Mesenchymal stem cell (in vitro differentiated cells and primary cell): ENCODE data around the gene OPA1.

Experiments
- DNase-seq: peaks from one replicate; pipeline ENCODE4 v3.0.0-alpha.2; 2013
- H2AFZ ChIP-seq: one replicate; pipeline ENCODE4 v1.6.1; 2013; ENCODE audit warnings: low read depth, mild to moderate bottlenecking, control low read depth, inconsistent platforms, low read length, moderate library complexity
- H2AK5ac ChIP-seq: 2 replicates; pipeline ENCODE4 v1.6.1; 2013; ENCODE audit warnings: low read length, moderate library complexity, mild to moderate bottlenecking, inconsistent platforms; ENCODE audit not compliant: severe bottlenecking
- H2BK120ac ChIP-seq: one replicate; pipeline ENCODE4 v1.6.1; 2013; ENCODE audit warnings: low read depth, mild to moderate bottlenecking, inconsistent platforms, low read length, moderate library complexity
- H2BK12ac ChIP-seq, 2 experiments: one replicate each; pipeline ENCODE4 v1.6.1; 2013; ENCODE audit warnings: inconsistent platforms in 2 of 2, low read length in 2 of 2, mild to moderate bottlenecking in 2 of 2, moderate library complexity in 2 of 2, control low read depth in 1 of 2
- H2BK15ac ChIP-seq: one replicate; pipeline ENCODE4 v1.6.1; 2013; ENCODE audit warnings: mild to moderate bottlenecking, low read depth, inconsistent platforms; ENCODE audit not compliant: poor library complexity, severe bottlenecking
- H2BK5ac ChIP-seq: 2 replicates; pipeline ENCODE4 v1.6.1; 2013; ENCODE audit warnings: low read depth, mild to moderate bottlenecking, low read length, control low read depth, inconsistent platforms; ENCODE audit not compliant: poor library complexity, severe bottlenecking
- H3K14ac ChIP-seq, 2 experiments: one replicate each; pipeline ENCODE4 v1.6.1; 2013; ENCODE audit warnings: inconsistent platforms in 2 of 2, low read length in 2 of 2, control low read depth in 1 of 2, mild to moderate bottlenecking in 1 of 2, moderate library complexity in 1 of 2
- H3K18ac ChIP-seq, 2 experiments: one replicate each; pipeline ENCODE4 v1.6.1; 2013; ENCODE audit warnings: inconsistent platforms in 2 of 2, low read length in 2 of 2, control low read depth in 1 of 2, low read depth in 1 of 2, mild to moderate bottlenecking in 1 of 2
- H3K23ac ChIP-seq, 2 experiments: one replicate each; pipeline ENCODE4 v1.6.1; 2013; ENCODE audit warnings: inconsistent platforms in 2 of 2, low read length in 2 of 2, mild to moderate bottlenecking in 2 of 2, moderate library complexity in 2 of 2, control low read depth in 1 of 2
- H3K27ac ChIP-seq: 2 replicates; pipeline ENCODE4 v1.5.1; 2013; ENCODE audit warnings: mild to moderate bottlenecking, moderate library complexity, low read length, control low read depth, inconsistent platforms; ENCODE audit not compliant: poor library complexity, severe bottlenecking
- H3K27me3 ChIP-seq, 2 experiments: 2 replicates each; pipeline versions ENCODE4 v1.6.1 to v1.7.0; 2013; ENCODE audit warnings: low read length in 2 of 2, mild to moderate bottlenecking in 2 of 2, moderate library complexity in 2 of 2, control low read depth in 1 of 2, inconsistent platforms in 1 of 2; ENCODE audit not compliant: control insufficient read depth in 1 of 2, insufficient read depth in 1 of 2
- H3K36me3 ChIP-seq, 2 experiments: 2 replicates each; pipeline versions ENCODE4 v1.6.1 to v1.7.0; 2013; ENCODE audit warnings: low read length in 2 of 2, control low read depth in 1 of 2, inconsistent platforms in 1 of 2, low read depth in 1 of 2, mild to moderate bottlenecking in 1 of 2; ENCODE audit not compliant: insufficient read depth in 2 of 2, control insufficient read depth in 1 of 2
- H3K4ac ChIP-seq, 2 experiments: one replicate each; pipeline ENCODE4 v1.6.1; 2013; ENCODE audit warnings: inconsistent platforms in 2 of 2, low read length in 2 of 2, mild to moderate bottlenecking in 2 of 2, moderate library complexity in 2 of 2, control low read depth in 1 of 2, low read depth in 1 of 2
- H3K4me1 ChIP-seq: 2 replicates; pipeline ENCODE4 v1.6.1; 2013; ENCODE audit warnings: low read depth, low read length, control low read depth; ENCODE audit not compliant: control insufficient read depth, insufficient read depth
- H3K4me2 ChIP-seq: 2 replicates; pipeline ENCODE4 v1.6.1; 2013; ENCODE audit warnings: low read length, mild to moderate bottlenecking, inconsistent platforms; ENCODE audit not compliant: poor library complexity, severe bottlenecking
- H3K4me3 ChIP-seq, 2 experiments: 2 replicates each; pipeline versions ENCODE4 v1.5.1 to v1.7.0; 2013; ENCODE audit warnings: low read length in 2 of 2, mild to moderate bottlenecking in 2 of 2, control low read depth in 1 of 2, low read depth in 1 of 2; ENCODE audit not compliant: insufficient read depth in 1 of 2
- H3K79me1 ChIP-seq: replicated peaks from 2 replicates; pipeline ENCODE4 v1.6.1; 2013; ENCODE audit warnings: mild to moderate bottlenecking, control low read depth, low read length, inconsistent platforms; ENCODE audit not compliant: poor library complexity, severe bottlenecking
- H3K9ac ChIP-seq: 2 replicates; pipeline ENCODE4 v1.7.0; 2013; ENCODE audit warnings: mild to moderate bottlenecking, low read length, moderate library complexity
- H3K9me3 ChIP-seq: 2 replicates; pipeline ENCODE4 v1.7.0; 2013; ENCODE audit warnings: mild to moderate bottlenecking, low read length; ENCODE audit not compliant: control insufficient read depth
- H4K8ac ChIP-seq: one replicate; pipeline ENCODE4 v1.6.1; 2013; ENCODE audit warnings: inconsistent platforms, mild to moderate bottlenecking, low read length, moderate library complexity
- H4K91ac ChIP-seq: one replicate; pipeline ENCODE4 v1.6.1; 2013; ENCODE audit warnings: mild to moderate bottlenecking, low read length, inconsistent platforms
- WGBS: methylation state at CpG from one replicate; pipeline ENCODE4 v1.1.7; 2013; ENCODE audit warnings: mixed read lengths; 5-methylcytosine and 5-hydroxymethylcytosine counted together

OPA1 gene

GRCh38 chr3:193617628-193618027, 24.6 kb downstream of the OPA1 start:
- no peak overlapping the region for H3K18ac ChIP-seq
- peaks cover 3 to 64% of the 10 kb centered on the region in 2 experiments for H3K36me3 ChIP-seq
- no peak overlapping the region for H3K9ac ChIP-seq
- no peak overlapping the region for H4K8ac ChIP-seq
- no peak for DNase-seq
- no peak overlapping the region for H4K91ac ChIP-seq
- no peak overlapping the region for H3K27ac ChIP-seq
- no peak overlapping the region for H2BK120ac ChIP-seq
- no peak overlapping the region for H3K23ac ChIP-seq
- H3K4ac ChIP-seq = no peak overlapping the region
- H3K79me1 ChIP-seq = peaks cover 20% of the 10 kb centered on the region
- H3K4me3 ChIP-seq = no peak overlapping the region
- no peak overlapping the region for H3K14ac ChIP-seq
- H2BK5ac ChIP-seq = no peak overlapping the region
- H3K4me1 ChIP-seq = no peaks in the 10 kb centered on the region
- H3K27me3 ChIP-seq = no peaks in the 10 kb centered on the region
- no peak overlapping the region for H2BK15ac ChIP-seq
- WGBS = 100% methylated on average over 1 of the region's 1 CpG
- H3K4me2 ChIP-seq = no peak overlapping the region
- no peaks in the 10 kb centered on the region for H3K9me3 ChIP-seq
- H2BK12ac ChIP-seq = no peak overlapping the region
- no peak overlapping the region for H2AFZ ChIP-seq
- no peak overlapping the region for H2AK5ac ChIP-seq

DNA sequence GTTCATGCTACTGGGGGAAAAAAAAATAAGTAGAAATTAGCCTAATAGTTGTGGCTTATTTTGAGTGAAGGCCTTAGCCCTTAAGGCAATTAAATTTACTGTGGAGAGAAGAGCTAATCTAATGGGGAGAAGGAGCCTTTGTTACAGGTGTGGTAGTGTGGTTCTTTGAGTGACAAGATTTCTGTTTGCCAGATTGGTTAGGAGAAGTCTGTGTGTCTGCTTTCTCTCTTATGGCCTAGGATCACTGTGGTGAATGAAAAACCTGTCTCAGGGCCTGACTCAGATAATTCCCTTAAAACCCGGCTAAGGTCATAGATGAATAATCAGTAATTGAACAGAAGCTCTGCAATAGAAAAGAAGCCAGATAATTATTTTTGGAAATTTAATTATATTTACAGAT, 27.0 kb downstream of the OPA1 start:
- Histone ChIP-seq H3K18ac (no peak overlapping the region), H2BK15ac (no peak overlapping the region), H3K4me2 (no peak overlapping the region), H3K4me3 (no peak overlapping the region), H4K8ac (no peak overlapping the region), H4K91ac (no peak overlapping the region), H3K9me3 (no peaks in the 10 kb centered on the region), H3K27ac (no peak overlapping the region), H3K79me1 (peaks cover 18% of the 10 kb centered on the region), H2BK120ac (no peak overlapping the region), H3K27me3 (no peaks in the 10 kb centered on the region), H2AFZ (no peak overlapping the region), H3K4me1 (no peaks in the 10 kb centered on the region), H2AK5ac (no peak overlapping the region), H3K14ac (no peak overlapping the region), H2BK12ac (no peak overlapping the region), H2BK5ac (no peak overlapping the region), H3K23ac (no peak overlapping the region), H3K9ac (no peak overlapping the region), H3K4ac (no peak overlapping the region), H3K36me3 (peaks cover 3 to 69% of the 10 kb centered on the region in 2 experiments)
- WGBS = no CpG with 5 or more reads among the region's 1 CpG
- DNase-seq = no peak

- Histone ChIP-seq H3K27ac (no peak overlapping the region), H3K4me2 (no peak overlapping the region), H3K4ac (no peak overlapping the region), H3K4me3 (no peak overlapping the region), H3K18ac (no peak overlapping the region), H2BK5ac (no peak overlapping the region), H3K27me3 (no peaks in the 10 kb centered on the region), H3K79me1 (peaks cover 16% of the 10 kb centered on the region), H2BK12ac (no peak overlapping the region), H2AK5ac (no peak overlapping the region), H3K9ac (no peak overlapping the region), H2BK120ac (no peak overlapping the region), H4K8ac (no peak overlapping the region), H4K91ac (no peak overlapping the region), H2AFZ (no peak overlapping the region), H3K23ac (no peak overlapping the region), H3K14ac (no peak overlapping the region), H3K9me3 (no peaks in the 10 kb centered on the region), H2BK15ac (no peak overlapping the region), H3K4me1 (no peaks in the 10 kb centered on the region), H3K36me3 (peaks cover 3 to 63% of the 10 kb centered on the region in 2 experiments)
- peak; percentile 61 for DNase-seq
Measured at GRCh38 chr3:193620650-193621049, 27.6 kb downstream of the OPA1 start.

DNA sequence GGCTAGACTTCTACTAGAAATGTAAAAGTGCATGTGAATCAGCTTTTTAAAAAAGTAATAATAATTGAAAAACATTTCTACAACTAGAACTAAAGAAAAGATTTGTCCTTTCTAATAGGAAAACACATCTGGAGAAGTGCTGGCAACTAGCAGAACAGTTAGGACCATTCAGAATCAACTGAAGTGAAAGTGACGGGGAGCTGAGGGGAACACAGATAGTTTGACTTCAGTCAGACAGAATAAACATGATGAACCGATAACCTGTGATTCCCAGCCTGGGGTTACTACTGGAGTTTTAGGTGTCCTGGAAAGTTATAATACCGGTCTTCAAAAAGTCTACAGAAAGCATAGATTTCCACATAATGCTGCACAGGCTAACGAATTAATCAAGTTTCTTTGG, 28.1 kb downstream of the OPA1 start:
- Histone ChIP-seq H2BK120ac (no peak overlapping the region), H3K27ac (no peak overlapping the region), H3K4me2 (no peak overlapping the region), H4K91ac (no peak overlapping the region), H3K18ac (no peak overlapping the region), H3K9me3 (no peaks in the 10 kb centered on the region), H3K4me3 (no peak overlapping the region), H3K36me3 (peaks cover 6 to 63% of the 10 kb centered on the region in 2 experiments), H2BK12ac (no peak overlapping the region), H3K79me1 (peaks cover 17% of the 10 kb centered on the region), H3K23ac (no peak overlapping the region), H2AFZ (no peak overlapping the region), H2BK15ac (no peak overlapping the region), H3K4me1 (no peaks in the 10 kb centered on the region), H2BK5ac (no peak overlapping the region), H4K8ac (no peak overlapping the region), H3K27me3 (no peaks in the 10 kb centered on the region), H3K4ac (no peak overlapping the region), H3K9ac (no peak overlapping the region), H3K14ac (no peak overlapping the region), H2AK5ac (no peak overlapping the region)
- DNase-seq = no peak
- WGBS = 94% methylated on average over 4 of the region's 4 CpGs
